Kasumi-1 (cell line): ENCODE data around the gene ELK4.
"Not testable (repeated sequence)": the region's sequence is repeated elsewhere in the genome, so short reads cannot be mapped to it uniquely, and the experiment has no call there.

Experiments used
- DNase-seq, 2 experiments: peaks; one replicate each; lab custom pipeline; 2025; lab: John Stamatoyannopoulos, UW

ELK4 gene

DNA sequence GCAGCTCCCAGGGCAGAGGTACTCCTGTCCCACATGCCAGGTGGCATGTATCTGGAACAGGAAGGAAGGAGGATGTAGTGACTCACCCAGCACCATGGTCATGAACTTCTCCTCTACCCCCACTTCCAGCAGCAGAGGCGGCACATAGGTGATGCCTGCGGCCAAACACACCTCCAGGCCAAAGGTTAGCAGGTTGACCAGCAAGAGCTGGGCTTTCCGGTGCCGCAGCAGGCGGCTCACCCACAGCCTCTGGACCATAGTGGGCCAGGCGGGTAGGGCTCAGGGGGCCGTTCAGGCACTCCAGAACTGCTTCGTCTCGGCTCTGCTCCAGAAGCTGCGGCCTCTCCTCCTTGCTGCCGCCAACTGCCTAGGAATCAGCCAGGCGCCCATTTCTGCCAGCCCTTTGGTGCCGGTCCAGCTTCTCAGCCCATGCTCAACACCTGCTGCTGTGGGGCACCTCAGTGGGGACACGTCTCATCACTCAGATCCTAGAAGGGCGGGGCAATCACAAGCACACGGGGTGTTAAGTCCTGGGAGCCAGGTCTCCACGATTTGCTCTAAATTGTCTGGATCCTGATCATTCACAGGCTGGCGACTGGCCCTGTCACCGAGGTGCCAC lies 32.7 kb upstream of the ELK4 start:
- no peak for DNase-seq

DNA sequence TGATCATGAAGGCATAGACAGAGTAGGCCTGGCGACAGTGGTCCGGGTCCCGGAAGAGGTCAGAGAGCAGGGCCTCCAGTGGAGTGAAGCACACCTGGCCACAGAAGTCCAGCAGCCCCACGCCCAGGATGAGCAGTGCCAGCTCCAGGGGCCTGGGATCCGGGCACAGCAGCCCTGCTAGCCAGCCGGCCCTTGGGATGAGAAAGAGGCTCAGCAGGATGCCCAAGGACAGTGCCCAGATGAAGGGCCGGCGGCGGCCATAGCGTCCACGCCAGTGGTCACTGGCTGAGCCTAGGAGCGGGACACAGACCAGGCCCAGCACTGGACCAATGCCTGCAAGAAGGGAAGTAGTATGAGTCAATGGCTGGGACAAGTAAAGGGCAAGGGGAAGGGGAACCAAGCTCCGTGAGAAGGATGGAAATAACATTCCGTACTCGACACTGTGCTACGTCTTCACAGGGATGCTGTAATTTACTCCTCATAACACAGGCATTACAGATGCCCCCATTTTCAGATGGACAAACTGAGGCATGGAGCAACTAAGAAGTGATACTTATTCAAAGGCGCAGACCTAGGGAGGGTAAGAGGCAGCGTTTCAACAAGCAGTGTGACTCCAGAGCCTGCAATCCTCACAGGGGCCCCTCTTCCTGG lies 31.6 kb upstream of the ELK4 start:
- DNase-seq = no peak

DNA sequence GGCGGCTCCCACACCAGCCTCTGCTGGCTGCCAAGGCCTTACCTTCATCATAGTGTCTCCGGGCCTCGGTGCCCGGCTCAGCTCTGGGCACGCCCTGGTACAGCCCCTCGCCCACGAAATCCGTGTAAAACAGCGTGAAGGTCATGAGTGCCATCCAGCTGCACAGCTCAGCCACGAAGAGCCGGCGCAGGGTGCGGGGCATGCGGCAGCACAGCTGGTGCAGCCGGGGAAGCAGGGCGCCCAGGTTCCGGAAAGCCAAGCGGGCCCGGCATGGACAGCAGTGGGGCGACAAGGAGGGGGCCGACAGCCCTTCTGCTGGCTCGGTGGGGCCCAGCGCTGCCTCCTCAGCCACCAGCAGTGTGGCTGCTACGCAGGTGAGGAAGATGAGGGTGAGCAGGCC lies 31.0 kb upstream of the ELK4 start:
- DNase-seq = no peak

DNA sequence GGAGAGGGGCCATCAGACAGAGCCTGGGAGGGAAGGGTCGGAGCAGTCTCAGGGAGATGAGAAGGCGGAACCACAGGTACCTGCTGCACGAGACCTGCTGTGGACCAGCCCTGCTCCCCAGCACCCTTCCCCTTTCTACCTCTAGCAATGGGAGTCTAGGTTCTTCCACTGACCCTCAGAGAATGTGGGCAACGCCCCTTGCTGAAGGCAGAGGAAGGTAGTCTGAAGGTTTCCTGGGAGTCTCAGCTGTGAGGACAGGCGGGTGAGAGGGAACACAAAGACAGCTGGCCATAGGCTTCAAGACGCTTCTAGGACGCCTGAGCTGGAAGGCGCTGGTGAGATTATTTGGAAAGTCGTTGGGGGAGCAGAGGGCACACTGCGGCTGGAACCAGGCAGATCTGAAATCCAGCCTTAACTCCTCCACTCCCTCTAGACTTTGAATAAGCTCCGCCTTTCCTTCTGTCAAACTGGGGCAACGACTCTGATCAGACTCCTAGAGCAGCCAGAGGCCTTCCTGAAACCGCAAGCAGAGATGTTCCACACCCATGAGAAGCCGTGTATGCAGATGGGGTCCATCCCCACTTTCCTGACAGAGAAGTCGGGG lies 30.4 kb upstream of the ELK4 start:
- no peak for DNase-seq

DNA sequence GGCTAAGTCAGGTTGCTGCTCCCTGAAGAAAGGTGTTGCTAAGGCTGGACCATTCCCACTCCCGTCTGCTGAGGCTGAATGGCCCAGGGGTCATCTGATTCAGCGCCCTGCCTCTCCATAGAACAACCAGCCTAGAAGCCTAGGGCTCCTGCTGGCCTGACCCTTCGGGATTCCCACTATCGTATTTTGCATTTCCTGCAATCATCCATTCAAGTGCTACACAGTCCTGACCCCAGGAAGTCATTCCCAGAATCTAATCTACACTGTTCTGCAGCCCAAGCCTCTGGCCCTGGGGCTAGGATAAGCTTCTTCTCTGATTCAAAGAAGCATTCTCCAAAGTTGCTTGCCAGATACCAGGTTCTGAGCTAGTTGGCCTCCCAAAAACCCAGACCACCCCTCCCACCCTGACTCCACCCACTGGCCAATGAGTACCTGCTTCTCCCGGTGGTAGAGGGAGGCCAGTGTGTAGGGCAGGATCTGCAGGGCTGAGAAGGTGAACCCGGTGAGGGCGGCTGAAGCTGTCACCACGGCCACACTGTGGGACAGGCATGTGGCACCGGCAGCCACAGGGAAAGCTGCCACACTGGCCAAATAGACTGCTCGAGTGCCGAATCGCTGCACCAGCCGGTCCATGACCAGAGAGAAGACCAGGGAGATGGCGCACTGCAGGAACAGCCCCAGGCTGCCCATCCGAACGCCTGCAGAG lies 29.8 kb upstream of the ELK4 start:
- DNase-seq = no peak

DNA sequence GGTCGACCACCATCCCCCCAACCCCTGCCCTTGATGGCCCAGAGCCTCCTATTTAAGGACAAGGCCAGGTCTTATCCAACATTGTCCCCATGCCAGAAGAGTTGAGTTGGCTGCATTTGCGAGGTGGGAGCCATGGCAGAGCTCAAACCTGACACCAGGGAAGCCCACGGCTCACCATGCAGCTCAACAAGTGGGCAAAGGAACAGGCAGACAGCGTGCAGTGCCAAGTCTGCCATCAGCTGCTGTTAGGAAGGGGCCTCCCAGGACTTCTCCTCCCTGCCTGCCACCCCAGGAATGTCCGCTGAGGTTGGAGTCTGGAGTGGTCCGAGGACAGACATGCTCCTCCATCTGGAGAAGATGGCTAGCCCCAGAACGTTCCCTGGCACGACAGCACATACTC lies 28.6 kb upstream of the ELK4 start:
- DNase-seq = no peak

DNA sequence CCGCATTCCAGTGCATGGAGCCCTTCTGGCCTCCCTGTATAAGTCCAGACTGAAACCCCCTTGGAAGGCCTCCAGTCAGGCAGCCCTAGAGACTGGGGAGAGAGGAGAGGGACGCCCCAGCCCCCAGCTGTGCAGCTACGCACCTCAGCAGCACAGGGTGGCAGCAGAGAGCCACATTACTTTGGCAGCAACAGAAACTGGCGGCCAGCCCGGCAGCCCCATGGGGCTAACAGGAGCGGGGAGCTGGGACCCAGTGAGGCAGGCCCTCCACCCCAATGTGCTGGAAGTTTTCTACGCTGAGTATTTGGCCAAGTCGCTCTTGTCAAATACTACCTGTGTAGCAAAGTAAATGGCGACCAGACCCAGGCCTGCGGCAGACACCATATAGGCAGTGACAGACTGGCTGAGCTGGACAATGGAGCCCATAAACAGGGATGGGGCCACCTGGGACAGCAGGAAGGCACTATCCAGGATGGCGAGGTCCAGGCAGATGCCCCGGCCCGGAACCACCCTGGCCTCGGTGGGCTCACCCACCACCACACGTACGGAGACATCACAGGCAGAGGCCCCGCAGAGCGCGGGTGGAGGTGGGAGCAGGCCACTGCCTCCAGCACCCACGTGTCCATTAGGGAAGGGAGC lies 27.3 kb upstream of the ELK4 start:
- DNase-seq = peak; percentile 66 to 67

DNA sequence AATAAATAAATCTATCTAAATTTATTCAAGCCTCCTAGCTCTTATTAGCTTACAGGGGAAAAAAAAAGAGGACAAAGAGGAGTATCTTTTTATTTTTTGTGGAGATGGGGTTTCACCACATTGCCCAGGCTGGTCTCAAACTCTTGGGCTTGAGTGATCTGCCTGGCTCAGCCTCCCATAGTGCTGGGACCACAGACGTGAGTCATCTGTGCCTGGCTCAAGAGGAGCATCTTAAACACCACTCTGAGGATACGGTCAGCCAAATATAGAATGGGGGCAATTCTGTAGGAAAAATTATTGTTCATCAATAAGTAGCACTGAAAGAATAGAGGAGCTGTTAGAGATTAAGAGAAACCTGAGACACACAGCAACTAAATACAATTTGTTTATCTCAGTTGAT lies 24.4 kb upstream of the ELK4 start:
- DNase-seq = no peak

DNA sequence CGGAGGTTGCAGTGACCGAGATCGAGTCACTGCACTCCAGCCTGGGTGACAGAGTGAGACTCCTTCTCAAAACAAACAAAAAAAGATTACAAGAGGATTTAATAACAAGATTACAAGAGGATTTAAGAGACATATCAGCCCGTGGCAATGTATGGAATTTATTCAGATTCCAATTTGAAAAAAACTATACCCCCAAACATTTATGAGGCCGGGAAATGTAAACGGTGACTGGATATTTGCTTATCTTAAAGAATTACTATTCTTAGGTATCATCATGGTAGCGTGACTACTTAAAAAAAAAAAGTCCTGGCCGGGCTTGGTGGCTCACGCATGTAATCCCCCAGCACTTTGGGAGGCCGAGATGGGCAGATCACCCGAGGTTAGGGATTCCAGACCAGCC lies 21.2 kb upstream of the ELK4 start:
- DNase-seq = no peak

DNA sequence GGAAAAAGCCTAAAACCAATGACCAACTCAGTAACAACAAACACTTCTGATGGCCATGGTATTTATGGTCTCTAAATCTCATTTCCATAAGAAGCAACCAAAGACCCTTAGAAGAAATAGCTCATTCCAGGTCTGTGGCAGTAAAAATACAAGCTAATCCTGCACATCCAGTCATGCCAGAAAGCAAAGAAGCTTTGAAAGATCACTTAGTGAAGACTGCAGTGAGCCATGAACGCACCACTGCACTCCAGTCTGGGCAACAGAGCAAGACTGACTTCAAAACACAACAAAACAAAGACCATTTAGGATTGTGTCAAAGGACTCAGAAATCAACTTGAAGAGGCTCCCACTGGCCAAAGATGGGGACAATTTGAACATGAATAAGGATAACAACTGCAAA lies 18.4 kb upstream of the ELK4 start:
- no peak for DNase-seq

DNA sequence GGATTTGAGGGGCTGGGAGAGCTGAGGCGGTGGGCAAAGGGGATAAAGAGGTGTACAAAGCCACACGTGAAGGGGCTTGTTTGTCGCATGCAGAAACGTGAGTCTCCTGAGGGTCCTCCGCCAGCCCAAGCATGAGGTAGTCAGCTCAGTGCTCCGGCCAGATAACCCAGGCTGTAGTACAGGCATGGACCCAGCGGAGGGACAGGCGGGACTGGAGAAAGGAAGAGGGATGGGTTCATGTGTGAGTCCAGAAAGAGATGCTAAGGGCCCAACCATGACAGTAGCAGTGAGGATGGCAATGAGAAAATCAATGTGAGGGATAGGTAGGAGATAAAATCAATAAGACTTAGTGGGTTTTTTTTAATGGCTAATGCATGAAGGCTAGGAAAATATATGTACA lies 13.7 kb upstream of the ELK4 start:
- DNase-seq = no peak

DNA sequence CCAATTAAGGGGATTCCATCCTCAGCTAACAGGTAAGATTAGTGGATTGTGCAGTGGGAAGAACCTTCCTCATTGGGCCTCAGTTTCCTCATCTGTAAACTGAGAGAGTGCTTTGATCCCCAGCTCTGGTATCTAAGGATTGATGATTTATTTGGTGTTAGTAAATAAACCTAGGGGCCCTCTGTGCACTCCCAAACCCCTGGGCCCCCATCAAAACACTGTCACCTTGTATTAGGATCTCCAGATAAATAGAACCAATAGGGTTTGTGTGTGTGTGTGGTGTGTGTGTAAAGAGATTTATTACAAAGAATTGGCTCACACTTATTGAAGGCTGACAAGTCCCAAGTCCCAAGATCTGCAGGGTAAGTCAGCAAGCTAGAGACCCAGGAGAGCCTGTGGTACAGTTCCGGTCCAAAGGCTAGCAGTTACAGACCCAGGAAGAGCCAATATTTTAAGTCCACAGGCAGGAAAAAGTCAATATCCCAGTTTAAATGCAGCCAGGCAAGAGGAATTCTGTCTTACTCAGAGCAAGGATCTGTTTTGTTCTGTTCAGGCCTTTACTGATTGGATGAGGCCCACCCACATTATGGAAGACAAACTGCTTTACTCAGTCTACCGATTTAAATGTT lies 11.0 kb upstream of the ELK4 start:
- DNase-seq = no peak

DNA sequence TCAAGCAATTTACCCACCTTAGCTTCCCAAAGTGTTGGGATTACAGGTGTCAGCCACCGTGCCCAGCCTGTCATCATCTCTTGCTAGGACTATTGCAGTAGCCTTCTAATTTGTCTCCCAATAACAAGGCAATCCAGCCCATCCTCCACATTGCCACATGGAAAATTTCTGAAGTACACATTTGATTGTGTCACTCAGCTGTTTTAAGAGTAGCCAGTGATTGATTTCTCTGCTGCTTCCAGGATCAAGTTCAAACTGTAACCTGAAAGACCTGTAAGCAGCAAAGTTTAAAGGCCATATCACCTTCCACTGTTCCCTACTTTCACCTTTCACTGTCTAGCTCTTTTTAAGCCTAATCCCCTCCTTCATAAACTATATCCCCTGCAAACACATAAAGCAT lies 7.8 kb upstream of the ELK4 start:
- DNase-seq = no peak

DNA sequence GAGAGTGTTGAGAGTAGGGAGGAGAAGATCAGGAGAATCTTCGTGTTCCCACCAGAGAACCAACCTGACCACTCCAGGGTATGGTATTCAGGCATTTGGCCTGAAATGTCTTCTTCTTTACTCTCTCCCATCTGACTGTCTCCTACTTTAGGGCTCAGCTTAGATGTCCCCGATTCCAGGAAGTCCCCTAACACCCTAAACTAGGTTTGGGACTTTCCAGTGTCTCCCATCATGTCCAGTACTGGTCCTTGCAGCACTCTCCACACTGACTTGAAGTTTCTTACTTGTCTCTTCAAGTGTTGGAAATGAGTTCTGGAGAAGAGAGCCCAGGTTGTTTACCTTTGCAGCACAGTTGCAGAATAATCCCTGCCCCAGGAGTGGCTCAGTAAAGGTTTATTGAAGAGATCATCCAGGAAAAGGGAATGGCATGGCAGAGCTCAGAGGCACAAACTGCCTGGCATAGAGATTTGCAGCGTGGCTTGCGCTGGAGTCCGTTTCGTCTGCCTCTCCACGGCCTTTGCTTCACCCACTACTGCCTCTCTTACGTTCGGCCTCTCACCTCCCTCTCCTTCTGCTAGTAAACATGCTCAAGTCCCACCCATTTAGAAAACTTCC lies 6.2 kb upstream of the ELK4 start:
- no peak for DNase-seq

DNA sequence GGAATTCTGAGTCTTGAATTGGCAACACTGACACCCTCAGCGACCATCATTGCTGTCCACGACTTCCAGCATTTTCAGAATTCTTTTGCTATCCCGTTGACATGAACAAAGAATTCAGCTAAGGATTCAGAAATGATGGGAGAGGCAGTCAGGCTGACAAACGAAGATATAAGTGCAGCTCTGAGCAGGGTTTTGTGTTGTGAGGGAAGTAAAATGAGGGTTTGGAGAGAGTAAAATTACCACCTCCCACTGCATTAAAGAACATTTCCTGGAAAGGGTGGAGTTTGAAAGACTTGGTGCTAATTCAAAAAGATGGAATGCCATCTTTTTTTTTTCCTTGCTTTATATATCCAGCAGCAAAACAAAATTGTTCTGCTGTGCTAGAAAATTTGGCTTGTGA lies 4.9 kb upstream of the ELK4 start:
- DNase-seq = no peak

DNA sequence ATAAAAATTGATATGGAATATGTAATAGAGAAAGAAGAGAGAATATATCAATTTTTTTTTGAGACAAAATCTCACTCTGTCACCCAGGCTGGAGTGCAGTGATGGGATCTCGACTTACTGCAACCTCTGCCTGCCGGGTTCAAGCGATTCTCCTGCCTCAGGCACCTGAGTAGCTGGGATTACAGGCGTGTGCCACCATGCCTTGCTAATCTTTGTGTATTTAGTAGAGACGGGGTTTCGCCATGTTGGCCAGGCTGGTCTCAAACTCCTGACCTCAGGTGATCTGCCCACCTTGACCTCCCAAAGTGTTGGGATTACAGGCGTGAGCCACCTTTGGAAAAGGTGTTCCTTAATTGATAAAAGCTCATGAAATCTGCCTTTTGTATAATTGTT lies 4.3 kb upstream of the ELK4 start:
- DNase-seq = not testable (repeated sequence)

DNA sequence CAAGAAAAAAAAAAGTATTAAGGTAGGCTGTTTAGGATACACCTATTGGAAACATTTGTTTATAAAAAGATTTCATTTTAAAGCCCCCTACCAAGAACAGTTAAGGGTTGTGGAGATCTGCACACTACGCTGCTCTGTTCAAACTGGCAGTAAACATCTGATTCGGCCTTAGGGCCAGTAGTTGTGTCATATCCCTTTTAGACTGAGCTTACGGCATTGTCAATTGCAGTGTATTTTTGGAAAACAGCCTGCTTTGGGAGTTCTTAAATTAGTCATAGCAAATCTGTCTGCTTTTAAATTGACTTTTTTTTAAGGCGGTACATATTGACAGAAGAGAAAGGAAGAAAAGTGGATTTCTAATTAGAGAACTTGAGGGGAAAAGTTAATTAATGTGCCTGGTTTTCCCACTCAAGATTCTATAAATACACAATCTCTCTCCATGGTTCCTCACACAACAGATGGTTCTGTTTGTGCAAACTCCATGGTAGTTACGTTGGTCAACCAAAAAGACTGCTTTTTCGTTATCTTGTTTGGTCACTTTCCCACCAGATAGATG lies 1.7 kb upstream of the ELK4 start:
- no peak for DNase-seq

DNA sequence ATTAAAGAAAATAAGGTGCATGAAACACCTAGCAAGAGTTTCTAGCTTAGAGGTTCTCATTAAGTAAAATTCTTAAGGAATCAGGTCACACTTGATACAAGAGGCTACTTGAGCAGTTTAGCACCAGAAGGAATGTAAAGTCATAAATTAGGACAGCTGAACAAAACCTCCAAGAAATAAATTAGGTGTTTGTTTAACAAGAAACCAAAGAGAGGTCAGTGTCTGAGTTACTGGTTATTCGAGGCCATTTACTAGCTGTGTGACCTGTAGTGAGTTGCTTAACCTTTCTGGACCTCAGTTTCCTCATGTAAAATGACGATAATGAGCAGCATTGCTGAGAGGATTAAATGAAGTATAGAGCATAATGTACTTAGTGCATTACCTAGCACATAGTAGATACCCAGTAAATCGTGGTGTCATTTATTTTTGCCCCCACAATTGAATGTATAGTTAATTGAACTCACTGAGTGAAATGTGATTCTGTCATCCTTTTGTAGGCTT lies 908 bp upstream of the ELK4 start:
- no peak for DNase-seq

DNA sequence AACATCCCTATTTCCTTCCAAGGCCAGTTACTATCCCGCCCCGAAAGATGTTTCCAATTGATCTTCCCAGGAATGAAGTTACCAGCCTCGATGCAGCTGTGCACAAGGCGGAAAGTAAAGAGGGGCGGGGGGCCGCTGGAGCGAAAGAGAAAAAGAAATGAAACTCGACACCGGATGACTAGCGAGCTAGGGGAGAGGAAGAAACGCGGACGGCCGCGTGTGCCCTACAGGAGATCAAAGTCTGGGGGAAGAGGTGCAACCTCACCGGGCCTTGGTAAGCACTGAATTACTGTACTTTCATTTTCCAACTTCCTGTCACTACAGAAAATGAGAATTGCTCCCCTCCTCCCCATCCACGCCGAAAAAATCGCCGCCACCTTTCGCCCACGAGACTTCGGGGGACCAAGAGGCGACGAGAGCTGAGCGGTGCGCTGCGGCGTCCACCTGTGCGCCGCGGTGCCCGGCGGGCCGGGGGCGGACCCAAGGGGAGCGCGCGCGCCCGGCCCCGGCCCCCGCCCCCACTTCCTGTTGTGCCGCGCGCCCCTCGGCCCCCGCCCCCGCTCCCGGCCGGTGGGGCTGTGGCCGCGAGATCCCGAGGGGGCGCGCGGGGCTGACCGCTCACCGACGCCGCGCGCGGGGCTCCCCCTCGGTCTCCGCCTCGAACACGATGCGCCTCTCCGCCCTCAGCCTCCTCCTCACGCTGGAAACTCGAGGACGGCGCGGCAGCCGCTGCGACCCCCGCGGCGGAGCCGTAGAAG lies 622 bp downstream of the ELK4 start:
- peak; percentile 73 to 77 for DNase-seq

DNA sequence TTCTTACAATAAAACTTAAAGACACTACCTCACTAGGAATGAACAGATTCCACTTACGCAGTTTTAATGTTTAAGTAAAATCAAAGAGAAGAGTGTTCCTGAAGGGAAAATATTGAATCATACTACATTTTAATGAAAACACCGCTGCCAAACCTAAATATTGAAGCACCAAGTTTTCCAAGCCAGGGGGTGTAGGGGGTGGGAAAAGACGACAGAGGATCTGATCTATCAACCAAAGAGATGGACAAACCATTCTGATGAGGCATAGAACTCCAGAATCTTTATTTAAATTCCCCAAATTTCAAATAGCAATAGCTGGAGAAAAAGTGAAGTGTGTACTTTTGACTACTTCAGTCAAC lies 1.2 kb downstream of the ELK4 start:
- no peak for DNase-seq

DNA sequence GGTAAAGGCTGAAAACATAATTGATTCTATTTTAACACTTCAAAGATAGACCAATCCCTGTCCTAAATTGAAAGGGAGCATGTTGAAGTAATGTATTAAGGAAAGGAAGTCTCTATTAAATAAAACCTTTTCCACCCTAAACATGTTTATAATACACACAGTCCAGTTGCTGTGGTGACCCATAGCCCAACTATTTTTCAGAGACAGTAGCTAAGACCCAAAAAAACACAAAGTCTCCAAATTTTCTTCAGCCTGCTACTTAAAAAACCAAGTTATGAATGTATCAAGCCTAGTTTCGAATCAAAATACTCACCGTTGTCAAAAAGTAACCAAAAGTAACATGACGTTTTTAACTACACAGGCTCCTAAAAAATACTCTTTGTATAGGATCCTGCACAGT lies 1.6 kb downstream of the ELK4 start:
- DNase-seq = no peak
